WTC11 (cell line): Measurements from ENCODE around the gene MFAP3. TPM values are rescaled to one million over a fixed set of nuclear protein-coding genes. Genes with fewer than 3 reads are reported as not detected.

Experiments used
- ATAC-seq: fragments of 200-7000 bp; cut with Tn5 transposase; 2 replicates; pipeline ENCODE4 v1.10.0; 2021; ENCODE audit warnings: mild to moderate bottlenecking, moderate library complexity
- CTCF ChIA-PET: fragments of 300-600 bp; sonication (Branson Sonifier 250); formaldehyde crosslinking; loops from one replicate; lab custom pipeline; 2021; ENCODE audit warnings: antibody characterized with exemption; lab: Charles Lee
- POLR2A ChIA-PET: fragments of 350-600 bp; sonication (Branson Sonifier 250); formaldehyde crosslinking; loops from one replicate; lab custom pipeline; 2021; ENCODE audit warnings: antibody characterized with exemption; lab: Charles Lee
- DNase-seq: peaks from one replicate; pipeline ENCODE4 v3.0.0; 2021; ENCODE audit warnings: low spot score
- H3K27ac Mint-ChIP-seq: 2 replicates; pipeline ENCODE4 v1.8.0; 2021; ENCODE audit warnings: mixed read lengths
- H3K27me3 Mint-ChIP-seq: 2 replicates; pipeline ENCODE4 v1.8.0; 2021; ENCODE audit warnings: low read depth, mild to moderate bottlenecking, moderate library complexity, mixed read lengths
- H3K36me3 Mint-ChIP-seq: 2 replicates; pipeline ENCODE4 v1.8.0; 2021; ENCODE audit warnings: mixed read lengths
- H3K4me1 Mint-ChIP-seq: 2 replicates; pipeline ENCODE4 v1.8.0; 2022; ENCODE audit warnings: mixed read lengths
- H3K4me3 Mint-ChIP-seq: 2 replicates; pipeline ENCODE4 v1.8.0; 2021; ENCODE audit warnings: mild to moderate bottlenecking, moderate library complexity, mixed read lengths
- H3K9me3 Mint-ChIP-seq: 2 replicates; pipeline ENCODE4 v1.8.0; 2021; ENCODE audit warnings: mixed read lengths
- E2F5 ChIP-seq: sonication (generic); formaldehyde crosslinking; IDR thresholded peaks from 2 replicates; pipeline ENCODE4 v1.8.1; 2022; ENCODE audit warnings: mild to moderate bottlenecking, moderate library complexity, missing genetic modification reagents
- ETV6 ChIP-seq: sonication (generic); formaldehyde crosslinking; IDR thresholded peaks from 2 replicates; pipeline ENCODE4 v1.8.1; 2022; ENCODE audit warnings: mild to moderate bottlenecking, missing genetic modification reagents
- FOXP4 ChIP-seq: sonication (generic); formaldehyde crosslinking; IDR thresholded peaks from 2 replicates; pipeline ENCODE4 v1.8.0; 2022; ENCODE audit warnings: mild to moderate bottlenecking, missing genetic modification reagents
- HMGA2 ChIP-seq: fragments of 250-450 bp; sonication (Bioruptor Pico); IDR thresholded peaks from 2 replicates; pipeline ENCODE4 v1.4.0; 2021; ENCODE audit warnings: mild to moderate bottlenecking, moderate library complexity
- MLX ChIP-seq: sonication (generic); formaldehyde crosslinking; IDR thresholded peaks from 2 replicates; pipeline ENCODE4 v1.8.1; 2023; ENCODE audit warnings: mild to moderate bottlenecking, missing genetic modification reagents, moderate library complexity
- MXD4 ChIP-seq: fragments of 250-450 bp; sonication (Bioruptor Pico); IDR thresholded peaks from 2 replicates; pipeline ENCODE4 v1.8.0; 2021; ENCODE audit warnings: mild to moderate bottlenecking, moderate library complexity, borderline replicate concordance
- NFYB ChIP-seq: sonication (generic); formaldehyde crosslinking; conservative IDR thresholded peaks from 2 replicates; pipeline ENCODE4 v1.8.0; 2022; ENCODE audit warnings: low read depth, missing genetic modification reagents
- NR2C2 ChIP-seq: sonication (generic); formaldehyde crosslinking; IDR thresholded peaks from 2 replicates; pipeline ENCODE4 v1.8.0; 2022; ENCODE audit warnings: mild to moderate bottlenecking, missing genetic modification reagents
- PRDM15 ChIP-seq: sonication (generic); formaldehyde crosslinking; IDR thresholded peaks from 2 replicates; pipeline ENCODE4 v1.8.0; 2022; ENCODE audit warnings: missing genetic modification reagents
- SOX15 ChIP-seq: fragments of 250-450 bp; sonication (Bioruptor Pico); IDR thresholded peaks from 2 replicates; pipeline ENCODE4 v1.9.0; 2021; ENCODE audit warnings: mild to moderate bottlenecking
- STAT6 ChIP-seq: sonication (generic); formaldehyde crosslinking; conservative IDR thresholded peaks from 2 replicates; pipeline ENCODE4 v1.8.1; 2023; ENCODE audit warnings: mild to moderate bottlenecking, low read depth, missing genetic modification reagents, moderate library complexity
- TCF7 ChIP-seq: sonication (generic); formaldehyde crosslinking; IDR thresholded peaks from 2 replicates; pipeline ENCODE4 v1.8.0; 2022; ENCODE audit warnings: mild to moderate bottlenecking, low read depth, missing genetic modification reagents, moderate library complexity
- USF1 ChIP-seq: sonication (generic); formaldehyde crosslinking; IDR thresholded peaks from 2 replicates; pipeline ENCODE4 v1.8.0; 2022; ENCODE audit warnings: mild to moderate bottlenecking, missing genetic modification reagents
- ZNF263 ChIP-seq: sonication (generic); formaldehyde crosslinking; IDR thresholded peaks from 2 replicates; pipeline ENCODE4 v1.8.1; 2022; ENCODE audit warnings: low read depth, mild to moderate bottlenecking, moderate library complexity, missing genetic modification reagents
- ZNF281 ChIP-seq: sonication (generic); formaldehyde crosslinking; IDR thresholded peaks from 2 replicates; pipeline ENCODE4 v1.8.0; 2023; ENCODE audit warnings: mild to moderate bottlenecking, missing genetic modification reagents
- ZNF423 ChIP-seq: fragments of 250-450 bp; sonication (Bioruptor Pico); IDR thresholded peaks from 2 replicates; pipeline ENCODE4 v2.1.2; 2022; ENCODE audit warnings: mild to moderate bottlenecking, moderate library complexity
- ZNF532 ChIP-seq: fragments of 250-450 bp; sonication (Bioruptor Pico); IDR thresholded peaks from 2 replicates; pipeline ENCODE4 v1.9.0; 2021; ENCODE audit warnings: mild to moderate bottlenecking, borderline replicate concordance
- total RNA-seq: library from RNA; stranded (reverse); gene quantifications from 3 replicates; pipeline ENCODE4 v1.2.3, GENCODE V29; 2021

Gene MFAP3
- total RNA-seq, 1 experiment from 2014 or later, result 20.0 TPM

- TF ChIP-seq ZNF532 (no peak), TCF7 (CRISPR knock-in tag) (no peak), MXD4 (CRISPR knock-in tag) (no peak), NFYB (no peak), NR2C2 (CRISPR knock-in tag) (no peak), USF1 (no peak), ZNF281 (no peak), ZNF423 (no peak), STAT6 (CRISPR knock-in tag) (no peak), FOXP4 (CRISPR knock-in tag) (no peak), ETV6 (no peak)
- TF ChIP-seq, all 79 proteins: peak for 0
These were observed 37.6 kb downstream of the MFAP3 start (continued) for GRCh38 chr5:154076240-154076922.

GRCh38 chr5:154077696-154078095 is 38.9 kb downstream of the MFAP3 start:
- no peak overlapping the region for H3K27ac Mint-ChIP-seq
- H3K4me3 Mint-ChIP-seq, result no peak overlapping the region
- ChIA-PET POLR2A (no interaction called here), CTCF (interaction anchor here (1.0 to 1.9 kb wide), 3 partner anchors 62 to 112 kb away, joined by 4 to 13 read pairs (median 4); partner anchors contain the start of gene GALNT10)
- ATAC-seq, result no peak
- no peaks in the 10 kb centered on the region for H3K27me3 Mint-ChIP-seq
- no peak for DNase-seq
- H3K36me3 Mint-ChIP-seq, result no peaks in the 10 kb centered on the region
- H3K9me3 Mint-ChIP-seq, result no peaks in the 10 kb centered on the region
- peaks cover 20% of the 10 kb centered on the region for H3K4me1 Mint-ChIP-seq
- TF ChIP-seq SOX15 (CRISPR knock-in tag), result no peak
- TF ChIP-seq HMGA2 (CRISPR knock-in tag), result no peak
- no peak for TF ChIP-seq ZNF263 (CRISPR knock-in tag)
- TF ChIP-seq PRDM15, result no peak
- TF ChIP-seq E2F5, result no peak
- TF ChIP-seq MLX, result no peak
